ENCODE results near the gene PLXNA4. TPM values are rescaled to one million over a fixed set of nuclear protein-coding genes. Genes with fewer than 3 reads are reported as not detected.

Gene PLXNA4
- total RNA-seq, 1 experiment from 2014 or later, result 0.11 TPM

GRCh38 chr7:132108563-132108962 is 467.7 kb downstream of the PLXNA4 start:
- TF ChIP-seq EZH2 (IDR thresholded peaks at IDR 0.05; ENCODE audit: borderline replicate concordance, low read depth, low read length, poor library complexity, severe bottlenecking) (no peak), CTCF (conservative IDR thresholded peaks at IDR 0.05; ENCODE audit: low read depth, low read length) (no peak)
- H3K4me3 ChIP-seq (ENCODE audit: low read depth, low read length, poor library complexity, severe bottlenecking), result no peak overlapping the region
- H3K36me3 ChIP-seq (ENCODE audit: insufficient read depth, low read length, poor library complexity, severe bottlenecking), result no peaks in the 10 kb centered on the region
- POLR2A ChIA-PET (ENCODE audit: low non-redundant PET), result no interaction called here
- DNase-seq (ENCODE audit: low spot score), result no peak
- BruUV-seq (replicated peaks), result no TSS peak
- H3K4me1 ChIP-seq (ENCODE audit: insufficient read depth, low read length, poor library complexity, severe bottlenecking), result no peaks in the 10 kb centered on the region
- intact Hi-C loops (cut with micrococcal nuclease; ENCODE audit: unreplicated experiment), result no loop called here
- H3K27ac ChIP-seq (ENCODE audit: low read depth, low read length, poor library complexity, severe bottlenecking), result no peak overlapping the region
- CTCF ChIA-PET, result no interaction called here
- H3K9me3 ChIP-seq (ENCODE audit: low read depth, low read length, poor library complexity, severe bottlenecking), result no peaks in the 10 kb centered on the region
- H3K27me3 ChIP-seq (replicated peaks; ENCODE audit: insufficient read depth, low read depth, low read length, poor library complexity), result no peaks in the 10 kb centered on the region

GRCh38 chr7:132106491-132106890 is 469.8 kb downstream of the PLXNA4 start:
- no peak overlapping the region for H3K4me3 ChIP-seq (ENCODE audit: low read depth, low read length, poor library complexity, severe bottlenecking)
- H3K9me3 ChIP-seq (ENCODE audit: low read depth, low read length, poor library complexity, severe bottlenecking), result no peaks in the 10 kb centered on the region
- intact Hi-C loops (cut with micrococcal nuclease; ENCODE audit: unreplicated experiment), result no loop called here
- no peaks in the 10 kb centered on the region for H3K36me3 ChIP-seq (ENCODE audit: insufficient read depth, low read length, poor library complexity, severe bottlenecking)
- no peaks in the 10 kb centered on the region for H3K27me3 ChIP-seq (replicated peaks; ENCODE audit: insufficient read depth, low read depth, low read length, poor library complexity)
- ChIA-PET CTCF (no interaction called here), POLR2A (ENCODE audit: low non-redundant PET) (no interaction called here)
- BruUV-seq (replicated peaks), result no TSS peak
- no peak for DNase-seq (ENCODE audit: low spot score)
- TF ChIP-seq CTCF (conservative IDR thresholded peaks at IDR 0.05; ENCODE audit: low read depth, low read length), result no peak
- TF ChIP-seq EZH2 (IDR thresholded peaks at IDR 0.05; ENCODE audit: borderline replicate concordance, low read depth, low read length, poor library complexity, severe bottlenecking), result no peak
- H3K27ac ChIP-seq (ENCODE audit: low read depth, low read length, poor library complexity, severe bottlenecking), result no peak overlapping the region
- H3K4me1 ChIP-seq (ENCODE audit: insufficient read depth, low read length, poor library complexity, severe bottlenecking), result no peaks in the 10 kb centered on the region

- Histone ChIP-seq H3K36me3 (ENCODE audit: insufficient read depth, low read length, poor library complexity, severe bottlenecking) (no peaks in the 10 kb centered on the region), H3K27ac (ENCODE audit: low read depth, low read length, poor library complexity, severe bottlenecking) (no peak overlapping the region), H3K27me3 (replicated peaks; ENCODE audit: insufficient read depth, low read depth, low read length, poor library complexity) (peaks cover 2% of the 10 kb centered on the region), H3K4me1 (ENCODE audit: insufficient read depth, low read length, poor library complexity, severe bottlenecking) (no peaks in the 10 kb centered on the region), H3K9me3 (ENCODE audit: low read depth, low read length, poor library complexity, severe bottlenecking) (no peaks in the 10 kb centered on the region), H3K4me3 (ENCODE audit: low read depth, low read length, poor library complexity, severe bottlenecking) (no peak overlapping the region)
- ChIA-PET CTCF (no interaction called here), POLR2A (ENCODE audit: low non-redundant PET) (no interaction called here)
- intact Hi-C loops (cut with micrococcal nuclease; ENCODE audit: unreplicated experiment), result no loop called here
- no peak for DNase-seq (ENCODE audit: low spot score)
- BruUV-seq (replicated peaks), result no TSS peak
- TF ChIP-seq CTCF (conservative IDR thresholded peaks at IDR 0.05; ENCODE audit: low read depth, low read length) (no peak), EZH2 (IDR thresholded peaks at IDR 0.05; ENCODE audit: borderline replicate concordance, low read depth, low read length, poor library complexity, severe bottlenecking) (no peak)
Observed at GRCh38 chr7:132105096-132105495, 471.2 kb downstream of the PLXNA4 start.

All from A673 (cell line).